Measurements from ENCODE around the gene CYP24A1.

Gene CYP24A1

DNA sequence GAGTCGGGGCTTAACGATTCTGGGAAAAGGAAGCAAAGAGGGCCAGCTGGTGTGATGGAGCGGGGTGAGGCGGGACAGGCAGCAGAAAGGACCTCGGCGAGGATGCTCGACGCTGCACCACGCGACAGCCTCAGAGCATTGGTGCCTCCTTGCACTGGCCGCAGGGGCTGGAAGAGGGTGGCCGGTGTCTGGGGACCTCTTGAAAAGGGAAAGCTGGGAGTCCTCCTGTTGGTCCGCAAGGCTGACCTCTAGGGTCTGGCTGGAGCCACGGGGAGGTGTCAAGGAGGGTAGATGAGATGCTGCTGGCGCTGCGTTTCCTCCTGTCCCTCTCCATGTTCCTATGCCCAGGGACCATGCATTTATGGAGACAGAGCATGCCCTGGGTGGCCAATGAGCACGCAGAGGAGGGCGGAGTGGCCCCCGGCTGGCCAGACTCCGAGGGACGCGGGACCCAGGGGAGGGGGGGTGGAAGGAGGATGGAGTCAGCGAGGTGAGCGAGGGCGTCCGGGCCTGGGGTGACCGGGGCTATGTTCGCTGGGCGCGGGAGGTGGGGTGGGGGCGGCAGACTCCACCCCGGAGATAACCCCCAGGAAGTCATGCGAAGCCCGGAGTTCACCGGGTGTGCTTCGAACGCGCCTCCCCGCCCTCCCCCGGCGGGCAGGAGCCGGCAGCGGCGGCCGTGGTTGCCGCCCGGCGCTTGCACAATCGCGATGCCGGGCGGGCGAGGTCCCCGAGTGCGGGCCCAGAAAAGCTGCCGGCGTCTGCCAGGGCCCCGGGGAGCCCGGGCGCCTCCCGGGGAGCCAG, at the start of gene CYP24A1:
Gene CYP24A1 (minus strand): TSS at position 334 of the 804 bp plus-strand sequence. CDS start 407 bp downstream, outside the sequence.
- DNase-seq, result no peak

DNA sequence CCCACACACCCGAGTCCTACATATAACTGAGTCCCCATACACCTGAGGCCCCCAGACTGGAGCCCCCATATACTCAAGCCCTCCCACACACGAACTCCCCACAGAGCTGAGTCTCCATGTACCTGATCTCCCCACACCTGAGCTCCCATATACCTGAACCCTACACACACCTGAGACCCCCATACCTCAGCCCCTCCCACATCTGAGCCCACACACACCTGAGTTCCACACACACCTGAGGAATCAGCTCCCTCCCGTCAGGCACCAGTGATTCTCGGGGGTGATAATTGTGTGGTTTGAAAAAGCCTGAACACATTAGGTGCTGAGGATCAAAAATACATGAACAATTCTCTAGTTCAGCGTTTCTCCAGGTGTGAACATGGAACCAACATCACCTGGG, 49.5 kb upstream of the CYP24A1 start:
- no peak for DNase-seq

DNA sequence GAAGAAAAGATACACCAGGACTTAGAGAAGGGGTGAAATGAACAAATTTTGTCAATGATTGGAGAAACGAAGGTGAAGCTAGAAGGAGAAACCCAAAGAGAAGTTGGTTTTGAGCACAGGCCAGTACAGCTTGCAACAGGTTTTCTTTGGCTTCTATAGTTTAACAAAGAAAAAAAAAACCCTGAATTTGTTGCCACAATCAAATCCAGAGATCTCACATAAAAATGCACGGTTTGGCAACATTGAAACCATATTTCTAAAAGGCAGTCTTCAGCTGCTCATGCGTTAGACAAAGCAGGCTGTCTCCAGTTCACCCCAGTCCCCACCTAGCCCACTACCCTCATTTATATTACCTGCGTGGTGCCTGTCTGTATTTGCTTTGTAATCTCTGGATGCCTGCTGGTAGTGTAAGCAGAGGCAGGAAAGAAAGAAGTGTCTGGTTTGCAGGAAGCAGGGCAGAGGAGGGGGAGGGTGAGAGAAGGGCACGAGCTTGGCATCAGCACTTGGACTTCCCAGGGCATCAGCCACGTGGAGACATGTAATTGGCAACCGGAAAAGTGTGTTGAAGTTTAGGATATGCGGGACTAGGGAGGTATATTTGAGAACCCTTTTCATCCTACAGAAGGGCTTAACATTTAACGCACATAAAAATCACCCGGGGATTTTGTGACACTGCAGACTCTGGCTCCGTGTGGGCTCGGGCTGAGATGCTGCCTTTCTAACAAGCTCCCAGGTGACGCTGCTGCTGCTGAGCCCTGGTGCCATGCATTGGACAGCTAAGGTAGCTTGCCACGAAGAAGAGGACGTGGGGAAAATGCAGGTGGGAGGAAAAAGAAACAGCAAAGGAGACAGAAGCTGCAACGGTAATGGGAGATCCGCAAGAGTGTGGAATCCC, 48.5 kb upstream of the CYP24A1 start:
- no peak for DNase-seq

DNA sequence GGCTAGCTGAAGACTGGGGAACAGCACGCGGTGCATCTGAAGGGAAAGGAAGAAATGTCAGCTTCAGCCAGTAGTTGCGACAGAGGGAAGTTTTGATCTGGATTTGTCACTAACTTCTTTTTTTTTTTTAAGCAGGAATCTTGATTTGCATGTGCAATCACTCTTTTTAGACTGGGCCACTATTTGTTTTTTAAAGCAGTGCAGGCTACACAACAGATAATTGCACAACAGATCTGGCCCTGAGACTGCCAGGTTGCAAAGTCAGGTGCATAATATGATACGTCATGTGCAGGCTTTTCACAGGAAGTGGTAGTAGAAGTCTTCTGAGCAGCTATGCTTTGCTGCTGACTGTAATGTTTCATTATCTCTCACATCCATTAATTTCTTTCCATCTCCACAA, 47.6 kb upstream of the CYP24A1 start:
- no peak for DNase-seq

DNA sequence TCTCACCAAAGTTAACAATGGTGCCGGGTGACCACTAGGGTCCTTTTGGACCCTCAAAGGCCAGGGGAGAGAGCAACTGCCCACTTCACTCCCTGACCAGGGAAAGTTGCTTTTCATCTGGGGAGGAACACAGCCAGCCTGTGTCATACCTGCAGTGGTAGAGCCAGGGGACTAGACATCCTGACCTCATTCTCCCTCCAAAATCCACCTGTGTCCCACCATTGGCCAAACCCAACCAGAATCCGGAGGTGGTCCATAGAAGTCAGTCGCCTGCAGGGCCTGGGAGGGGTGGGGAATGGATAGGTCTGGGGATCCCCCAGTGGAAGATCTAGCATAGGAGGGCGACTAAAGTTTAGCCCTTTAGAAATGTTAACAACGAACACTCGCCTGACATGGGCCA, 46.9 kb upstream of the CYP24A1 start:
- no peak for DNase-seq

DNA sequence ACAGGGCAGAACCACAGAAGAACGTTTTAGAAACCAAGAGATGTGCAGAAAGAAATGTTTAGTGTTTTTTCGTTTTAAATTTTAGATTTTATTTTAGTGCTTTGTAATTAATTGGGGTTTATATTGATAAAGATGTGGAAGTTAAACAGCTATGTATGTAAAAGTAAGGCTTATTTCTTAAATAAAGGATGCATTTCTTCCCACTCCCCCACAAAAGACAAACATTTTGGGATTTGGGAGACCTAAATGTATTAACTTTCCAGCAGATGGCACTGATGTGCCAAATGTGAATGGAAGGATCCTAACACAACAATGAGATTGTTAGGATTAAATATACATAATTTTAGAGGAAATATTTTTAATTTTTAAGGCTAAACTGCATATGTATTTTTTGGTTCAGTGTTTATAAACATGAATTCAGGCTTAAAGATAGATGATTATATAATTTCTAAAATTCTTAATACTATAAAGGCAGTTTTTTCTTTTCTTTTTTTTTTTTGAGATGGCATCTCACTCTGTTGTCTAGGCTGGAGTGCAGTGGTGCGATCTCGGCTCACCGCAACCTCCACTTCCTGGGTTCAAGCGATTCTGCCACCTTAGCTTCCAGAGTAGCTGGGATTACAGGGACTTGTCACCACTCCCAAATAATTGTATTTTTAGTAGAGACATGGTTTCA, 46.1 kb upstream of the CYP24A1 start:
- no peak for DNase-seq

DNA sequence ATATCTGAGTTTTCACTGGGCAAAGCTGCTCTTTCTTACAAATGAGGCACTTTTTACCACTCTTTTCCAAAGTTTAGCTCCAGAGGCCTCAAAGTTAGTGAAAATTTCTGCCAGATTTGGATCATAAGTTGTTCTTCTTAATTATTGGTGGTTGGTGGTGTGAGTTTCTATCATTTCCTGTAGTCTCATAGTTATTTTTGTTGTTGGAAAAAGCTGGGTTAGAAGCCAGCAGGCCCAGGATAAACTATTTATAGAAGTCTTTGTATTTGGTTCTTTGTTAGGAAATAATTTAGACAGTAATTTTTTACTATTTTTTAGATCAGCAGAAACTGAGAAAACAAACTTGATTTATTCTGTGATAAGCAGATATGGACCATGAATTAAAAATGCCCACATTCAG, 44.7 kb upstream of the CYP24A1 start:
- no peak for DNase-seq

DNA sequence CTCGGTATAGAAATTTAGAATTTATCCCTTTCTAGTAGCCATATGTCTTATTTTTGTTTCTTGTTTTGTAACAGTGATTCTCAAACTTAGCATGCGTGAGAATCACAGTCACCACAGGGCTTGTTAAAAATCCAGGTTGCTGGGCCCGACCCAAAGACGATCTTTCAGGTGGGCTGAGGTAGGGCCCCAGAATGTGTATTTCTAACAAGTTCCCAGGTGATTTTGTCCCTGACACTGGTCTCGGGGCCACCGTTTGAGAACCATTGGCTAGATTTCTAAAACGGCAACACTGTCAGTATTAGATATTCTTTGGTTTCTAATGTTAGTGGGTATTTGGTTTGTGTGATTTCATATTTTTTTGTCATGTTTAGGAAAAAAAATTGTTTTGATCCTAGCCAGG, 44.0 kb upstream of the CYP24A1 start:
- DNase-seq, result no peak

DNA sequence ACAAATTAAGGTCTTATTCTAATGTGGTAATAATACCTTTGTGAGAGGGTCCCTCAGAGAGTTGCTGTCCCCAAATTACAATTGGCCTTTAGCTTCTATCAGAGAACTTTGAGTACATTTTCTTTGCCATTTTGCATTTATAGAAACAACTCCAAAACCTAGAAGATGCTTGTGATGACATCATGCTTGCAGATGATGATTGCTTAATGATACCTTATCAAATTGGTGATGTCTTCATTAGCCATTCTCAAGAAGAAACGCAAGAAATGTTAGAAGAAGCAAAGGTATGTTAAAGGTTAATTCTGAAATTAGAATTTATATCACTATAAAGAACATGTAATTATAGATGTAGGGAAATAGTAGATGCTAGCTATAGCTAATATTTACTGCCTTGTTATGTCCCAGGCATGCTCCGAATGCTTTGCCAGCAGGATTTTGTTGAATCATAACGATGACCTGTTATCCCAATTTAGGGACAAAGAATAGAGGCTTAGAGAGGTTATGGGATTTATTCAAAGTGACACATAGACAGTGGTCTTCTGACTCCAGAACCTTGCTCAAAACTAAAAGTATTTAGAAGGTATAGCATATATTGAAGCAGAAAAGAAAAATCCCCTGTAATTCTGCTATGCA, 41.5 kb upstream of the CYP24A1 start:
- no peak for DNase-seq

DNA sequence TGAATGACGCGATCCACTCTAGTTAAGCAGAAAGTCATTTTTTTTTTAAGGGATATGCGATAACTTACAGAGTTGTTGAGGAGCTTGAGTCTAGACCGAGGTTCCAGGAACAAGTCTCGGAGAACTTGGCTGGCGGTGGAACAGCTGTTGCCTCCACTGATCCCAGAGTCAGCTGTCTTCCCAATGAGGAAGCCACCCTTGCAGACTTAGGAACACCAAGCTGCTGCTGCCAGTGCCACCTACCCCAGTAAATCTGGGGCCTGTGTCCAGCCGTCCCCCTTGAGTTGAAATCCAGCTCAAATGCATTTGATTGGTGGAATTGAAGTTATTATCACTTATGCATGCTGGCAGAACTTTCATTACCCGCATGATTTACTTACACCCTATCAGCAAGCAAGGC, 40.8 kb upstream of the CYP24A1 start:
- DNase-seq, result no peak

DNA sequence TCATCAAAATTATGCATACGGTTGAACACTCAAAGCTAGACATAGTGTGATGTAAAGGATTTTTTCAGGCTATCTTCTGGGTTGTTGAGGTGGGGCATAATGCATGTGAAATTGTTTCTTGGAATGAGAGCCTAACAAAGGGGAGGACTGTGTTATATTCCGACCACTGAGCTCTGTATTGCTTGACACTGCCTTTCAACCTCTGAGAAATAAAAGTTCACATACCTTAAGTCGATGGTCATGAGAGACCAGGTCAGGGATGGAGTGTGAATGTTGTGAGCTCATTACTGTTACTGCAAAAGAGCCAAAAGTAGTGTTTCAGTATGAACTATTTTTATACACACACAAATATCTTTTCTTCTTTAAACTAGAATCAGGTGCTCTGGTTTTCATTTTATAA, 39.1 kb upstream of the CYP24A1 start:
- DNase-seq, result no peak

DNA sequence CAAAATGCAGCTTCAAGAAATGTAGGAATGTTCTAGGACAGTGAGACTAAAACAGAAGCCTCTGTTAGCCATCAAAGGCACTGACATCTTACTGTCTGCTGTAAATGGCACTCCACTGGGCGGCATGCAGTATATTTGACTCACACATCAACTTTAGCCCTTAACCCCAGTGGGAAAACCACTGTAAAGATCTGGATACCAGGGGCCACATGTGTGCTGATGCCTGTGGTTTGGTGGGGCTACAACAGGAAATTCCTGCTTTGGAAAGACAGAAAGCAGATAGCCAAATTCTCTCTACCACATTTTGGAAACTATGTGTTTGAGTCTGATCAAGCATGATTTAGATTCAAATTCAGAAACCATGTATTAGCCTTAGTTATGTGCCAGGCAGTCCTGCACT, 38.4 kb upstream of the CYP24A1 start:
- DNase-seq, result no peak

DNA sequence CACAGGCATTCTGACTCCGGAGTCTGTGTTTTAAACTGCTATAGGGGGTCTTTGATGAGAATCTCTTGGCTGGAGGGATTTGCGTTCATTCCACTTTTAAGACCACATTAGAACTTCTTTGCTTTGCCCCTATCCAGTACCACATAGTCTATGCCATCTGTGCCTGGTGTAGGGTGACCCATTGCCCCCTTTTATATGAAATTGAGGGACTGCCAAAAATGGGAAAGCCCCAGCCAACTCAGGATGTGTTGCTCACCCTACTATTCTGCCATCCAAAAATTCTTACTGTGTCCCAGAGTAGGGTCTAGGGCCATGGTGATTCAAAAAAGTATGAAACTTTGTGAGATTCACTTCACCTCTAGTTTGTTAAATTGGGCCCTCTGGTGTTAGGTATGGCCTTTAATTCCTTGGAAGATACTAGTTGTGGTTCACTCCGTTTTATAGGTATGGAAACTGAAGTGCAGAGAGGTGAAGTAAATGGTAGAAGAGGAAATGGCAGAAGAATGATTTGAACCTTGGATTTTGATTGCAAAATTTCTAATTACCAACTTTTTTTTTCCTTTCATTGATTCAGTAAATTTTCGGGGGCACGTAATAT, 35.5 kb upstream of the CYP24A1 start:
- DNase-seq, result no peak

DNA sequence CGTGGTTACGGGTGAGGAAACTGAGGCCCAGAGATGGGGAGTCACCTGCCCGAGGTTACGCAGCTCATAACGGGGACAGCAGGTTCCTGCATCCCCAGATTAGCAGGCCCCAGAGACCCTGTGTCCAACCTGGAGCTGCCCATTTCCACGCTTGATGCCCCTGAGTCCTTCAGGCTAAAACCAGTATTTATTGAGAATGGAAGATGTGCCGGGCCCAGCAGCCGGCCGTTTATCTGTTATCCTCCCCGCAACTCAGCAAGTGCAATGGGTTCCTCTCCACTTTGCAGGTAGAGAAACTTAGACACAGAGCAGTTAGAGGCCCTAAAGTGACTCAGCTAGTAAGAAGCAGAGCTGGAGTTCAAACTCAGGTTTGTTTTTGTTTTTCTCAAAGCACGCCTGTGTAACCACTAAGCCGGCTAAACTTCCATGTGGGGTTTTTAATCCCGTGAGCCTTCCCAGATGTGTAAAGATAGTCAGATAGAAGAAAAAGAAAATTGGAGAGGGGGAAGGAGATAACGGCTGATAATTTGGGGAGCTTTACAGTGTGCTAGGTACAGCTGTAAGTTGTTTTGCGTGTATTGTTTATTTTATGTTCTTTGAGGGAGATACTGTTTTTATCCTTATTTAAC, 34.9 kb upstream of the CYP24A1 start:
- no peak for DNase-seq

DNA sequence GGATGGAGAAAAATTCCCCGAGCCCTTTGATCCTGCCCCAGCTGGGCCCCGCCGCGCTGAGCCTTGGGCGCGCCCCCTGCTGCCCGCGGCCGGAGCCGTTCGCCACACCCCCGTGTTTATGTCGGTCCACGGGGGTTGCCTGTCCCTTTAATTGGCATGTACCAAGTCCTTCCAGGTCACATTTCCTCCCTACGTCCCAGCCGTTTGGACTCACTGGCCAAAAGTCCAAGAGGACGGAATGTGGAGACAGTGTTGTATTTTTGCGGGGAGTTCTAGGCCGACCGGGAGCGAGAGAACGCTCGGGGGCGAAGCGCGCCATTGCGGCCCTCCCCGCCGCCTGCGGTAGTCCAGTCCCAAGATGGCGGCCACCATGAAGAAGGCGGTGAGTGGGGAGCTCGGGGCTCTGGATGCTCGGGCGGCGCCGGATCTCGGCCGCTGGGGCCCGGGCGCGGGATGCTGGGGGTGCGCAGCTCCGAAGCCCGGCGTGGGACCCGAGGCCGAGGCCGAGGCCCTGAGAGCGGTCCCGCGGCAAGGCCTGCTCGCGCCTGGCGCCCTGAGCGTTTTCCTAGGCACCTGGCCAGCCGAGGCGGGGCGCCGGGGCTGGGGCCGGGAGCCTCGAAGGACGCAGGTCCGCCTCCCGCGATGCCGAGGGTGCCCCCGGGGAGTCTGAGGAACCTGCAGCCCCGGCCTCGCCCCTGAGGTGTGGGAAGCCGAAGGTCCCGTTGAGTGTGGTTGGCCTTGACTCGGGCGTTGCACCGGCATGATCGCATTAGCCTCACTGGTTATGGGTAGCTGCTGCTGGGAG, 34.2 kb upstream of the CYP24A1 start, which contains the start of gene PFDN4:
Gene PFDN4 (plus strand): TSS at position 345 of the 805 bp plus-strand sequence. CDS start 14 bp downstream, at position 359.
- DNase-seq, result peak; percentile 74 to 77

DNA sequence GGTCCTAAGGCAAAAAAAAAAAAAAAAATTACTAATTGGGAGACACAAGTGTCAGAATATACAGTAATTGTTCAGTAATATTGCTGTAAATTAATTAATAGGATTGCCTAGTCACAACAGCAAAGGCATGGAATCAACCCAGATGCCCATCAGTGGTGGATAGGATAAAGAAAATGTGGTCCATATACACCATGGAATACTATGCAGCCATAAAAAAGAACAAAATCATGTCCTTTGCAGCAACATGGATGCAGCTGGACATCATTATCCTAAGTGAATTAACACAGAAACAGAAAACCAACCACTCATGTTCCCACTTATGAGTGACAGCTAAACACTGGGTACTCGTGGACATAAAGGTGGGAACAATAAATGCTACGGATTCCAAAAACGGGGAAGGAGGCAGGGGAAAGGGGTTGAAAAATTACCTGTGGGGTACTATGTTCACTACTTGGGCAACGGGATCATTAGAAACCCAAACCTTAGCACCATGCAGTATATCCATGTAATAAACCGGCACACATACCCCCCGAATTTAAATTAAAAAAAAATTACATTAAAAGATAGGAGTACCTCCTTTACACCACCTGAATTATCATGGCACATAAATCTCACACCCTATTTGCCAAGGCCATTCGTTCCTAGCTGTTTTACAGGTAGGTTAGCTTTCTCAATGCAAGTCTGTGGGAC, 33.4 kb upstream of the CYP24A1 start:
- DNase-seq, result no peak

DNA sequence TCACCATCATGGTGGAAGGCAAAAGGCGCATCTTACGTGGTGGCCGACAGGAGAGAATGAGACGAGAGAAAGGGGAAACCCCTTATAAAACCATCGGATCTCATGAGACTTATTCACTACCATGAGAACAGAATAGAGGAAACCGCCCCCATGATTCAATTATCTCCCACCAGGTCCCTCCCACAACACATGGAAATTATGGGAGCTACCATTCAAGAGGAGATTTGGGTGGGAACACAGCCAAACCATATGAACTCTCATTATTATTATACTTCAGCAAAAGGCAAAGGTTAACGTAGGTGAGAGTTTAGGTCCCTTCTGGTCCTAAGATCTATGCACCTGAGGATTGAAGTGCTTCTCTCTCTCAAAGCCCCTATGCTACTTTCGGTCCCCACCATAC, 31.7 kb upstream of the CYP24A1 start:
- DNase-seq, result no peak

DNA sequence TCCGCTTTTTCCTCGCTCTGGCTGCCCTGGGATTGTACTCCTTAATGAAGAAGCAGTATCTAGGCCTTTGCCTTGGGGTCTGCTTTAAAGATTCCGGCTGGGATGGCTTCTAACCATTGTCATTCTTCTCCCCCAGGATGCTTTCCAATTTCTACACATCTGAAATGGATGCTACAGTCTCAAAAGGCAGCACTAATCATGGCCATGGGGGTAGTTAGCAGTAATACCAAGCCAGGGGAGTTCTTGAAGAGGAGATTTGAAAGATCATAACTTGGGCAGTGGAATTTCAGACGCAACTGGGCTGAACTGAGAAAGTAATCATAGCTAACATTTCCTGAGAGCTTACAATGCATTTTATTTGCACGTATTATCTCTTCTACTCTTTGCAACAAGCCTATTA, 30.7 kb upstream of the CYP24A1 start:
- no peak for DNase-seq

DNA sequence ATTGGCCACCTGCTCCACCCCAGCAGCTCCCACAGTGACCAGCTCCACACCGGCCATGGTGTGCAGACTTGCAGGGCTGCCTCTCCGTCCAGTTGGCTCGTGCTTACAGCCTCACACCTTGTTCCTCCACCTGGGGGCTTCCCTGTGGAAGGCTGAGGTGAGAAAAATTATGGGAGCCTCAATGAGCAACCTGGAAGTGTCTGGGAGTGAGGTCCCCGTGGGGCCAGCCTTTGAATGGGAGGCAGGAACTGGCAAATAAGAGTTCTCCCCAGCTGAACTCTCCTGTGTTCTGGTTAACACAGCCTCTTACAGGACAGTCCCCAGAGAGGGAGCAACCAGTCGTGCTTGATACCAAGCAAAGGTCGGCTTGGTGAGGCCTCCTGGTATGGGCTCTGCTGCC, 30.3 kb upstream of the CYP24A1 start:
- no peak for DNase-seq

DNA sequence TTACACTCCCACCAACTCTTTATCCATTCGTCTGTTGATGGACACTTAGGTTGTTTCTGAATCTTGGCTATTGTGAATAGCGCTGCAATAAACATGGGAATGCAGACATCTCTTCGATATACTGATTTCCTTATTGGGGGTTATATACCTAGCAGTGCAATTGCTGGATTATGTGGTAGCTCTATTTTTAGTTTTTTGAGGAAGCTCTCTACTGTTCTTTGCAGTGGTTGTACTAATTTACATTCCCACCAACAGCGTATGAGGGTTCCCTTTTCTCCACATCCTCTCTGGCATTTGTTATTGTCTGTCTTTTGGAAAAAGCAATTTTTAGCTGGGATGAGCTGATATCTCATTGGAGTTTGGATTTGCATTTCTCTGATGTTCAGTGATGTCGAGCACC, 29.5 kb upstream of the CYP24A1 start:
- no peak for DNase-seq

All from stimulated activated CD4-positive, alpha-beta T cell treated with anti-CD3 and anti-CD28 coated beads, Interleukin-4, amount 100 ng/mL, for 4 hours (primary cell).